Measurements from ENCODE around the gene PDE9A. TPM values are rescaled to one million over a fixed set of nuclear protein-coding genes. Genes with fewer than 3 reads are reported as not detected.
"Not testable (repeated sequence)": the region's sequence is repeated elsewhere in the genome, so short reads cannot be mapped to it uniquely, and the experiment has no call there.

Gene PDE9A
- total and polyA plus RNA-seq, 9 donors: 3.9 to 11.3 (median 6.9) TPM

DNA sequence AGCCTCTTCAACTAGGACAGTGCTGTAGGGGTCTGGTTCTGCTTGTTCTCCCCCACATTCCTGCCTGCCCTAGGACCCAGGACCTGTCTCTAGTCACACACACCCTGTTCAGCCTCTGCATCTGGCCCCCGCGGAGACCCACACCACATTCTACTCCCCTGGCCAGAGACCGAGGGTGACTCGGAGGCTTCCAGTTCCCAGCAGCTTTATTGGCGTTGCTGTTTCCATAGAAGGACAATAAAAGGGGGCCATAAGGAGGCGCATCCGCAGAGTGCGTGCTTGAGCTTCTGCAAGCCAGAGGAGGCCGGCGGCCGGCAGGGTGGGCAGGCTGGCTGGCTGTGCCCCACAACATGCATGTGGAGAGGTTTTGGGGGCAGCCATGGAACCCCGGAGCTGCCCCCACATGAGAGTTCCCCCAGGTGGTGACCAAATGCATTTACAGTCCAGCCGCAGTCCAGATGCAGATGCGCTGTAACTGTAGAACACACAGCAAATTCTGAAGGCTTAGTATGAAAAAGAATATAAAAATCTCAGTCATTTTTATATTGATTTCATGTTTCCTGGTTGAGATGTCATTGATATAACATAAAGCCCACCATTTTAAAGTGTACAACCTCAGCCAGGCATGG is 52.4 kb downstream of the PDE9A start:
- 73 to 80% (median 78%) methylated on average over 14 of the region's 14 CpGs for WGBS, 3 donors
- TF ChIP-seq POLR2A (IDR thresholded peaks at IDR 0.05) (no peak), EP300 (IDR thresholded peaks at IDR 0.05) (no peak)
- TF ChIP-seq, protein P1, sequence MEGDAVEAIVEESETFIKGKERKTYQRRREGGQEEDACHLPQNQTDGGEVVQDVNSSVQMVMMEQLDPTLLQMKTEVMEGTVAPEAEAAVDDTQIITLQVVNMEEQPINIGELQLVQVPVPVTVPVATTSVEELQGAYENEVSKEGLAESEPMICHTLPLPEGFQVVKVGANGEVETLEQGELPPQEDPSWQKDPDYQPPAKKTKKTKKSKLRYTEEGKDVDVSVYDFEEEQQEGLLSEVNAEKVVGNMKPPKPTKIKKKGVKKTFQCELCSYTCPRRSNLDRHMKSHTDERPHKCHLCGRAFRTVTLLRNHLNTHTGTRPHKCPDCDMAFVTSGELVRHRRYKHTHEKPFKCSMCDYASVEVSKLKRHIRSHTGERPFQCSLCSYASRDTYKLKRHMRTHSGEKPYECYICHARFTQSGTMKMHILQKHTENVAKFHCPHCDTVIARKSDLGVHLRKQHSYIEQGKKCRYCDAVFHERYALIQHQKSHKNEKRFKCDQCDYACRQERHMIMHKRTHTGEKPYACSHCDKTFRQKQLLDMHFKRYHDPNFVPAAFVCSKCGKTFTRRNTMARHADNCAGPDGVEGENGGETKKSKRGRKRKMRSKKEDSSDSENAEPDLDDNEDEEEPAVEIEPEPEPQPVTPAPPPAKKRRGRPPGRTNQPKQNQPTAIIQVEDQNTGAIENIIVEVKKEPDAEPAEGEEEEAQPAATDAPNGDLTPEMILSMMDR (IDR thresholded peaks at IDR 0.05): no peak
- Histone ChIP-seq H3K4me1 (ENCODE audit: insufficient read depth) (no peaks in the 10 kb centered on the region), H3K27ac (no peak overlapping the region), H3K36me3 (no peaks in the 10 kb centered on the region), H3K4me3 (no peak overlapping the region), H3K9me3 (no peaks in the 10 kb centered on the region), H3K27me3 (no peaks in the 10 kb centered on the region)
- DNase-seq: no peak
- intact Hi-C loops (cut with DNase I): no loop called here

GRCh38 chr21:42706765-42707164 is 53.3 kb downstream of the PDE9A start:
- H3K27me3 ChIP-seq: no peaks in the 10 kb centered on the region
- no peaks in the 10 kb centered on the region for H3K36me3 ChIP-seq
- H3K27ac ChIP-seq: no peak overlapping the region
- intact Hi-C loops (cut with DNase I): no loop called here
- no peaks in the 10 kb centered on the region for H3K4me1 ChIP-seq (ENCODE audit: insufficient read depth)
- 87 to 95% (median 93%) methylated on average over 13 of the region's 13 CpGs for WGBS, 3 donors
- H3K4me3 ChIP-seq: no peak overlapping the region
- TF ChIP-seq EP300 (IDR thresholded peaks at IDR 0.05): no peak
- TF ChIP-seq POLR2A (IDR thresholded peaks at IDR 0.05): no peak
- TF ChIP-seq, protein P1 (IDR thresholded peaks at IDR 0.05): no peak
- H3K9me3 ChIP-seq: no peaks in the 10 kb centered on the region
- DNase-seq: no peak

DNA sequence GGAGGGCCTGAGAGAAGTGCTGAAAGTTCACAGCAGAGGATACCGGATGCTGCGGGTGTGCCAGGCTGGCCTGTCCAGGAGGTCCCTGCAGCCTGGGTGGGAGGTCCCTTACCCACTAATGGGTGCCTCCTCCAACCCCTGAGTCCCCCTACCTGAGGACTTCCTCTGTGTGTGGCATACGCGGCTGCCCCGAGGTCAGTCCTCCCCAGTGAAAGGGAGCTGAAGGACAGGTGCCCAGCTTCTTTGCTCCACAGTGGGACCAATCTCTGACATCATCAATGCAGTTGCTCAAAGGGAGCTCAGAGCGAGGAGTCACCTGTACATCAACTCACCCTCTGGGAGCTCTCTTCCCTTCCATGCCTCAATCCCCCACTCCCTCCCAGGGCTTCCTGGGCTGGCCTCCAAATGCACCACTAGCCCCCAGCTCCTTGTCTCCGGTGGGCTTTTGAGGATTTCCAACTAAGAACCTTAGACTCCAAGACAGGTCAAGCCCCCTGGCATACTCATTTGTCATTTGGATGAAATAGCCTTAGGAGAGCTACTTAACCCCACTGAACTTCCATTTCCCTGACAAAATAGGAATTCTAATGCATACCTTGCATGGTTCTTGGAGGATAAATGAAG is 53.9 kb downstream of the PDE9A start:
- TF ChIP-seq, protein P1 (IDR thresholded peaks at IDR 0.05): no peak
- TF ChIP-seq EP300 (IDR thresholded peaks at IDR 0.05) (no peak), POLR2A (IDR thresholded peaks at IDR 0.05) (no peak)
- Histone ChIP-seq H3K27me3 (no peaks in the 10 kb centered on the region), H3K9me3 (no peaks in the 10 kb centered on the region), H3K27ac (no peak overlapping the region), H3K36me3 (no peaks in the 10 kb centered on the region), H3K4me3 (no peak overlapping the region), H3K4me1 (ENCODE audit: insufficient read depth) (no peaks in the 10 kb centered on the region)
- DNase-seq: no peak
- 84 to 90% (median 87%) methylated on average over 7 of the region's 7 CpGs for WGBS, 3 donors
- intact Hi-C loops (cut with DNase I): no loop called here

GRCh38 chr21:42708107-42708506 is 54.7 kb downstream of the PDE9A start:
- WGBS, 3 donors: 82 to 84% (median 83%) methylated on average over 7 of the region's 7 CpGs
- no peak overlapping the region for H3K4me3 ChIP-seq
- intact Hi-C loops (cut with DNase I): no loop called here
- TF ChIP-seq EP300 (IDR thresholded peaks at IDR 0.05) (no peak), POLR2A (IDR thresholded peaks at IDR 0.05) (no peak)
- TF ChIP-seq, protein P1 (IDR thresholded peaks at IDR 0.05): no peak
- H3K27ac ChIP-seq: no peak overlapping the region
- no peaks in the 10 kb centered on the region for H3K27me3 ChIP-seq
- no peaks in the 10 kb centered on the region for H3K4me1 ChIP-seq (ENCODE audit: insufficient read depth)
- DNase-seq: no peak
- no peaks in the 10 kb centered on the region for H3K36me3 ChIP-seq
- no peaks in the 10 kb centered on the region for H3K9me3 ChIP-seq

- H3K9me3 ChIP-seq; H3K4me1 ChIP-seq (ENCODE audit: insufficient read depth); H3K4me3 ChIP-seq; H3K27ac ChIP-seq; DNase-seq; H3K36me3 ChIP-seq; H3K27me3 ChIP-seq; intact Hi-C loops (cut with DNase I): not testable (repeated sequence)
- WGBS, 3 donors: 88 to 93% (median 93%) methylated on average over 1 of the region's 1 CpG
Measured at GRCh38 chr21:42708916-42709315, 55.5 kb downstream of the PDE9A start.
